ENCODE data around the gene ARHGEF4. TPM values are rescaled to one million over a fixed set of nuclear protein-coding genes. Genes with fewer than 3 reads are reported as not detected.

The ARHGEF4 gene
- total and polyA plus RNA-seq, 10 of the 15 experiments (the other 5 are each of a cell fraction or from before 2014, with no cell fraction given): 0.02 to 0.24 (median 0.16) TPM; not detected in 6

GRCh38 chr2:131043199-131044074 lies 206.7 kb downstream of the ARHGEF4 start (continued):
- TF ChIP-seq NRF1 (conservative IDR thresholded peaks at IDR 0.05; ENCODE audit: low read depth, low read length) (no peak), IKZF2 (IDR thresholded peaks at IDR 0.05) (no peak), PRDM15 (CRISPR knock-in tag; IDR thresholded peaks at IDR 0.05) (no peak), GABPA (IDR thresholded peaks at IDR 0.05; ENCODE audit: low read depth) (no peak), SIX5 (IDR thresholded peaks at IDR 0.05; ENCODE audit: low read depth, low read length, severe bottlenecking) (no peak), WRNIP1 (IDR thresholded peaks at IDR 0.05; ENCODE audit: borderline replicate concordance, low read depth, low read length) (no peak), POLR2AphosphoS2 (IDR thresholded peaks at IDR 0.05; ENCODE audit: low read depth, low read length) (no peak), EGR1 (IDR thresholded peaks at IDR 0.05; ENCODE audit: borderline replicate concordance in 1 of 2, low read depth in 2 of 2, low read length in 2 of 2) (no peak), HDGF (IDR thresholded peaks at IDR 0.05) (no peak)
- TF ChIP-seq, protein P1, sequence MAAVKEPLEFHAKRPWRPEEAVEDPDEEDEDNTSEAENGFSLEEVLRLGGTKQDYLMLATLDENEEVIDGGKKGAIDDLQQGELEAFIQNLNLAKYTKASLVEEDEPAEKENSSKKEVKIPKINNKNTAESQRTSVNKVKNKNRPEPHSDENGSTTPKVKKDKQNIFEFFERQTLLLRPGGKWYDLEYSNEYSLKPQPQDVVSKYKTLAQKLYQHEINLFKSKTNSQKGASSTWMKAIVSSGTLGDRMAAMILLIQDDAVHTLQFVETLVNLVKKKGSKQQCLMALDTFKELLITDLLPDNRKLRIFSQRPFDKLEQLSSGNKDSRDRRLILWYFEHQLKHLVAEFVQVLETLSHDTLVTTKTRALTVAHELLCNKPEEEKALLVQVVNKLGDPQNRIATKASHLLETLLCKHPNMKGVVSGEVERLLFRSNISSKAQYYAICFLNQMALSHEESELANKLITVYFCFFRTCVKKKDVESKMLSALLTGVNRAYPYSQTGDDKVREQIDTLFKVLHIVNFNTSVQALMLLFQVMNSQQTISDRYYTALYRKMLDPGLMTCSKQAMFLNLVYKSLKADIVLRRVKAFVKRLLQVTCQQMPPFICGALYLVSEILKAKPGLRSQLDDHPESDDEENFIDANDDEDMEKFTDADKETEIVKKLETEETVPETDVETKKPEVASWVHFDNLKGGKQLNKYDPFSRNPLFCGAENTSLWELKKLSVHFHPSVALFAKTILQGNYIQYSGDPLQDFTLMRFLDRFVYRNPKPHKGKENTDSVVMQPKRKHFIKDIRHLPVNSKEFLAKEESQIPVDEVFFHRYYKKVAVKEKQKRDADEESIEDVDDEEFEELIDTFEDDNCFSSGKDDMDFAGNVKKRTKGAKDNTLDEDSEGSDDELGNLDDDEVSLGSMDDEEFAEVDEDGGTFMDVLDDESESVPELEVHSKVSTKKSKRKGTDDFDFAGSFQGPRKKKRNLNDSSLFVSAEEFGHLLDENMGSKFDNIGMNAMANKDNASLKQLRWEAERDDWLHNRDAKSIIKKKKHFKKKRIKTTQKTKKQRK (IDR thresholded peaks at IDR 0.05; ENCODE audit: low read depth, low read length): no peak
